ENCODE data around the gene PLCD1.

Gene PLCD1

DNA sequence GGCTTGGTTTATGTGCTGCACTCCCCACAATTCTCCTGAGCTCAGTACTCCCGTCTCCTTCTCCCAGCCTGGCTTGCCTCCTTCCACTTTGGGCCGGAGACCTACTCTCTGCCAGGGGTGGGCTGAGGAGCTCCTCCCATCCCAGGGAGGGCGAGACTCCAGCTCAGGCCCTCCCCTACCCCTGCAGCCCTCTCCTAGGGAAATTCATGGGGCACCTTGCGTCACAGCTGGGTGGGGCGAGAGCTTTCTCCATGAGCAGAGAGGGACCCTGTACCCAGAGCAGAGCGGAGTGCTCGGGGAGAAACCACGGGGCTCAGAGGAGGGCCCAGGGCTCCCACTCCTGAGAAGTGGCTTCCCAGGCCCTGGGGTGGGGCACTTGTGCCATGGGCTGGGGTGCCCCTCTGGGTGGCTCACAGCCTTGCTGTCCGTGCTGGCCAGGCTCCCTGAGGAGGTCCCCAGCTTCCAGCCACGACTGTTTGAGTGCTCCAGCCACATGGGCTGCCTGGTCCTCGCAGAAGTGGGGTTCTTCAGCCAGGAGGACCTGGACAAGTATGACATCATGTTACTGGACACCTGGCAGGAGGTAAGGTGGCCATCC lies 25.5 kb downstream of the PLCD1 start:
- no peaks in the 10 kb centered on the region for H3K9me3 Mint-ChIP-seq
- H3K27ac Mint-ChIP-seq: no peak overlapping the region
- H3K4me1 Mint-ChIP-seq: peaks cover 18% of the 10 kb centered on the region
- no peak for DNase-seq
- peaks cover 35% of the 10 kb centered on the region for H3K36me3 Mint-ChIP-seq
- H3K4me3 Mint-ChIP-seq: no peak overlapping the region
- no peaks in the 10 kb centered on the region for H3K27me3 Mint-ChIP-seq
- CTCF ChIA-PET: interaction anchor here (0.6 to 5.1 kb wide), 14 partner anchors 9 to 340 kb away, joined by 3 to 60 read pairs (median 4); partner anchors contain the start of gene DLEC1

DNA sequence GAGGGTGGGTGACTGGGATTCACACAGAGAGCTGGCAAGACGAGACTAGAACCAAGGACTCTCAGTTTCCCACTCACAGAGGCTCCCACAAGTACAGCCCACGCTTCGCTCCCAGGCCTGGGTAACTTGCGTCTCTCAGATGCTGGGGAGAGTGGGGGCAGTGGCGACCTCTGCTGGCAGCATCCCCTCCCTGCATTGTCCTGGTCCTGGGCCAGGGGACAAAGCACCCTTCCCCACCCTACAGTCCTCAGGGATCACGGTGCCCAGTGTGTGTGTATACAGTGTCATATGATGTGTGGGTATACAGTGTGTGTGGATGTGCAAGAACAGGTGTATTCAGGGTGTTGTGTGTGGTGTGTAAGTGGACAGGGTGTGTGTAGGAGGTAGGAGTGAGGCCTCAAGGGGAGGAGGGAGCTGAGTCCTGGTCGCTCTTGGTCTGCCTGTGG lies 26.0 kb downstream of the PLCD1 start:
- H3K4me1 Mint-ChIP-seq: peaks cover 22% of the 10 kb centered on the region
- no peak overlapping the region for H3K27ac Mint-ChIP-seq
- DNase-seq: peak; percentile 74
- peaks cover 35% of the 10 kb centered on the region for H3K36me3 Mint-ChIP-seq
- CTCF ChIA-PET: interaction anchor here (0.6 to 5.1 kb wide), 14 partner anchors 9 to 340 kb away, joined by 3 to 60 read pairs (median 4); partner anchors contain the start of gene DLEC1
- H3K4me3 Mint-ChIP-seq: no peak overlapping the region
- no peaks in the 10 kb centered on the region for H3K9me3 Mint-ChIP-seq
- no peaks in the 10 kb centered on the region for H3K27me3 Mint-ChIP-seq

- no peak overlapping the region for H3K4me3 Mint-ChIP-seq
- peaks cover 33% of the 10 kb centered on the region for H3K36me3 Mint-ChIP-seq
- no peak overlapping the region for H3K27ac Mint-ChIP-seq
Observed at GRCh38 chr3:38002940-38003339, 26.5 kb downstream of the PLCD1 start.

DNA sequence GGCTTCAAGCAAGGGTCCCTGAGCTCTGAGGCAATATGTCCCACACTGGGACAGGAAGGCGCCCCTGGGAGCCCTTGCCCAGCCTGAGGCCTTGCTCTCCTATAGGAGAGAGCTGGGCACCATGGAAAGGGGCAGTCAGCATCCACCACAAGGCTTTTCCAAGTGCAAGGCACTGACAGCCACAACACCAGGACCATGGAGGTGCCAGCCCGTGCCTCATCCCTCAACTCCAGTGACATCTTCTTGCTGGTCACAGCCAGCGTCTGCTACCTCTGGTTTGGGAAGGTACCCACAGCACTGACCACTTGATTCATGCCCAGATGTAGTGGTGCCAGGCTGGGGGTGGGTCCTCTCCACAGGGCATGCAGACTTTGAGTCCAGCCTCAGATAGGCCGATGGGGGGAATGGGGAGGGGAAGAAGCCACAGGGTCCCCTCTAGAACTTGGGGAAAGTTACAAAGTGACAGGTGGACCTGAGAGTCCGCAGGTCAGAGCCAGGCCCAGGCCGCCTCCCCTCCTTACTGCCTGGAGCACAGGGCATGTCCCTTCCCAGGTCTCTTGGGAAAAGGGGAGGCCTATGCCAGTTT lies 27.1 kb downstream of the PLCD1 start:
- no peaks in the 10 kb centered on the region for H3K27me3 Mint-ChIP-seq
- CTCF ChIA-PET: interaction anchor here (1.0 to 5.1 kb wide), 3 partner anchors 29 to 147 kb away, joined by 4 to 60 read pairs (median 4); no protein-coding TSS in a partner anchor

More at GRCh38 chr3:38002940-38003339, 26.5 kb downstream of the PLCD1 start:
- no peak for DNase-seq
- no peaks in the 10 kb centered on the region for H3K9me3 Mint-ChIP-seq
- CTCF ChIA-PET: interaction anchor here (0.7 to 5.1 kb wide), 6 partner anchors 10 to 148 kb away, joined by 3 to 60 read pairs (median 6); no protein-coding TSS in a partner anchor
- H3K4me1 Mint-ChIP-seq: peaks cover 27% of the 10 kb centered on the region
- no peaks in the 10 kb centered on the region for H3K27me3 Mint-ChIP-seq

DNA sequence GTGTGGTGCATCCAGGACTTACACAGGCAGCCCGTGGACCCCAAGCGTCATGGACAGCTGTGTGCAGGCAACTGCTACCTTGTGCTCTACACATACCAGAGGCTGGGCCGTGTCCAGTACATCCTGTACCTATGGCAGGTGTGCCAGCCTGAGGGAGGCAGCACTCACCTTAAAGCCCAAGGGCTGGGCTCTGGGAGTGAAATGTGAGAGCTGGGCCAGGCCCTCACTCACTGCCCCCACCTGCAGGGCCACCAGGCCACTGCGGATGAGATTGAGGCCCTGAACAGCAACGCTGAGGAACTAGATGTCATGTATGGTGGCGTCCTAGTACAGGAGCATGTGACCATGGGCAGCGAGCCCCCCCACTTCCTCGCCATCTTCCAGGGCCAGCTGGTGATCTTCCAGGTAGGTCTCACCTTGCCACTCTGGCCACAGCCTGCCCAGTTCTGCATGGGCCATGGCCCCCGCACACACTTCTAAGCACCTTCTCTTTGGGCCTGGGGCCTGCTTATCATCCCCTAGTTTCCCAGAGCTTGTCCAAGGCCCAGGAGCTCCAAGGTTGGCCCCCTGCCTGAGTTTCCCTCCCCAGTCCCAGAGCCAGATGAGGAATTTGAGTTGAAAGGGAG lies 27.9 kb downstream of the PLCD1 start:
- H3K27ac Mint-ChIP-seq: no peak overlapping the region
- peaks cover 36% of the 10 kb centered on the region for H3K4me1 Mint-ChIP-seq
- peak; percentile 29 for DNase-seq
- H3K36me3 Mint-ChIP-seq: peaks cover 34% of the 10 kb centered on the region
- no peaks in the 10 kb centered on the region for H3K9me3 Mint-ChIP-seq
- CTCF ChIA-PET: interaction anchor here (0.7 to 5.1 kb wide), 6 partner anchors 28 to 146 kb away, joined by 3 to 60 read pairs (median 4); partner anchors contain the start of gene DLEC1
- H3K4me3 Mint-ChIP-seq: no peak overlapping the region
- H3K27me3 Mint-ChIP-seq: no peaks in the 10 kb centered on the region

More for the DNA sequence above, 27.1 kb downstream of the PLCD1 start:
- DNase-seq: peak; percentile 18
- Mint-ChIP-seq H3K27ac (no peak overlapping the region), H3K9me3 (no peaks in the 10 kb centered on the region), H3K36me3 (peaks cover 29% of the 10 kb centered on the region), H3K4me1 (peaks cover 29% of the 10 kb centered on the region), H3K4me3 (no peak overlapping the region)

DNA sequence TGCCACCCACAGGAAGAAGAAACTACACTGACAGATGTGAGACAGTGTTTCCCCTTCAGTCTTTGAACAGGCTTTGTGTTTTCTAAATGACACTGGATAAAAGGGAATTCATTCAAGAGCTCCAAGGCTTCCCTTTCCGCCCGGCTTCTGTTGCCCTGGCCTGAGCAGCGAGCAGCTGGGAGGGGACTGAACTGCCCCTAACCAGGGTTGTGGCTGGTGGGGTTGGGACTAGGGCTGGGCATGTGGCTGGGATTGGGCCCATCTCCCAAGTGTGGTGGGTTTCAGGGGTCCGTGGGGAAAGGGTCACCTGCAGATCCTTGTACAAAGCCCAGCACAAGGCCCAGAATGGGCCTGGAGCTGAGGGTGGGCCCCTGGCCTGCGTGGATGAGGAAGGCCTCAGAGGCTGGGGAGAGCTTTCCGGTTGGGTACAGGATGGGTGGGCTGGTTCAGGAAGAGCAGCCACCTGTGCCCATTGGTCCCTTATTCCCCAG lies 28.4 kb downstream of the PLCD1 start:
- Mint-ChIP-seq H3K4me3 (no peak overlapping the region), H3K9me3 (no peaks in the 10 kb centered on the region), H3K4me1 (peaks cover 41% of the 10 kb centered on the region), H3K27ac (no peak overlapping the region), H3K36me3 (peaks cover 39% of the 10 kb centered on the region), H3K27me3 (no peaks in the 10 kb centered on the region)
- CTCF ChIA-PET: interaction anchor here (0.7 to 5.1 kb wide), 6 partner anchors 27 to 145 kb away, joined by 3 to 60 read pairs (median 4); partner anchors contain the start of gene DLEC1
- peak; percentile 16 for DNase-seq

DNA sequence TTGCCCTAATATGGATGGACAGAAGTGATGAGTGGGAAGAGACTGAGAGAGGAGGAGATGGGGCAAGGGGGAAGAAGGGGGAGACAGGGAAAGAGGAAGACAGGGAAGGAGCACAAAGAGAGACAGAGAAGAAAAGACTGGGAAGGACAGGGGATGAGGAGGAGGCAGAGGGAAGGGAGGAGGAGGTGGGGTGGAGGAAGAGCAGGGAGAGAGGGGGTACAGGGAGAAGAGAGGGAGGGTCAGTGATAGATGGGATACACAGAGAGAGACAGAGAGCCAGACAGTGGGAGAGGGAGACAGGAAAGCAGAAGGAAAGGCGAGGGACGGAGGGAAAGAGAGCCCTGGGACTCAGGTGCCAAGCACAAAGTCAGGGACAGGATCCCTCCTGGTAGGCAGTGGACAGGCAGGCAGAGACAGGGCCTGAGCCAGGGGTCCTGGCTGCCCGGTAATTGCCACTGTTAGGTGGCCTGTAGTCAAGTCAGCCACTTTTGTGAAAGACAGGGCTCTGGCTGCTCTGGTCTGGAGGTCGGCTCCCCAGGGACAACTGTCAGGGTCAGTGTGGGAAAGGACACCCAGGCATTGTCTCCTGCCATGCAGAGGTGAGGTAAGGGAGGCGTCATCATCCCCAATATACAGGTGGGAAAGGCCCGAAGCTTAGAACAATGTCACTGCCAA lies 29.1 kb downstream of the PLCD1 start:
- CTCF ChIA-PET: interaction anchor here (0.7 to 5.1 kb wide), 4 partner anchors 27 to 118 kb away, joined by 3 to 60 read pairs (median 3); partner anchors contain the start of gene DLEC1
- Mint-ChIP-seq H3K9me3 (no peaks in the 10 kb centered on the region), H3K4me1 (peaks cover 48% of the 10 kb centered on the region), H3K27me3 (no peaks in the 10 kb centered on the region), H3K36me3 (peaks cover 43% of the 10 kb centered on the region), H3K27ac (no peak overlapping the region), H3K4me3 (no peak overlapping the region)
- DNase-seq: no peak

DNA sequence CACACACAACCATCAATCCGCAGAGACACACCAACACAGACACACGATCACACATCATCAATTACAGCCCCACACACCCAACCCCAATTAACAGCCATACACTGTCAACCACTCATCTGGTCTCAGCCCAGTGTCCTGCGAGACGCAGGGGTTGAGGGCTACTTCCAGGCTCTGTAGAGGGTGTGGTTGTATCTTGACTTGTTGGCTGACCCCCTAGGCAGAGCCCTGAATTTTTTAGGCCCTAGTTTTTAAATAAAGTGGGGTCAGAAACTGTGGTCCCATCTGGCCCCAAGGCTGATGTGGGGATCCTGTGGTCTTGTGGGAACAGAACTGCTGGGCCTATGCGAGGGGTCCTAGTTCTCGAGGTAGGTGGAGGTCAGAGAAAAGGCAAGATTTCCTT lies 29.6 kb downstream of the PLCD1 start:
- no peaks in the 10 kb centered on the region for H3K9me3 Mint-ChIP-seq
- H3K27me3 Mint-ChIP-seq: no peaks in the 10 kb centered on the region
- peak; percentile 21 for DNase-seq
- H3K27ac Mint-ChIP-seq: peak overlapping the region; percentile 8
- CTCF ChIA-PET: no interaction called here
- H3K36me3 Mint-ChIP-seq: peaks cover 42% of the 10 kb centered on the region
- peaks cover 52% of the 10 kb centered on the region for H3K4me1 Mint-ChIP-seq
- H3K4me3 Mint-ChIP-seq: no peak overlapping the region

GRCh38 chr3:37997791-37998370 lies 31.6 kb downstream of the PLCD1 start:
- CTCF ChIA-PET: interaction anchor here (0.9 to 1.8 kb wide), 4 partner anchors 7 to 139 kb away, joined by 3 to 10 read pairs (median 4); partner anchors contain the start of gene ACAA1
- peaks cover 61% of the 10 kb centered on the region for H3K4me1 Mint-ChIP-seq
- H3K27me3 Mint-ChIP-seq: no peaks in the 10 kb centered on the region
- H3K4me3 Mint-ChIP-seq: no peak overlapping the region
- DNase-seq: peak; percentile 20
- H3K36me3 Mint-ChIP-seq: peaks cover 34% of the 10 kb centered on the region
- H3K9me3 Mint-ChIP-seq: no peaks in the 10 kb centered on the region
- H3K27ac Mint-ChIP-seq: peak overlapping the region; percentile 93

DNA sequence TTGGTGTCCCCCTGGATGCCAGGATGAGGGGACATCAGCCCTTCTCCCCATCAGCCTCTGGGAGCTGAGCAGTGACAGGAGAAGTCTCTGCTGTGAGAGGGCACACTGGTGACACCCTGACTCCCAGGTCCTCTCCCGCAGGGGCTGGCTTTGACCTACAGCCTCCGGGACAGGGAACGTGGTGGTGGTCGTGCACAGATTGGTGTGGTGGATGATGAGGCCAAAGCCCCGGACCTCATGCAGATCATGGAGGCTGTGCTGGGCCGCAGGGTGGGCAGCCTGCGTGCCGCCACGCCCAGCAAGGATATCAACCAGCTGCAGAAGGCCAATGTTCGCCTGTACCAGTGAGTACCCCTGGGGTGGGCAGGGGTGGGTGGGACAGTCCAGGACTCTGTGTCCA lies 32.1 kb downstream of the PLCD1 start:
- Mint-ChIP-seq H3K36me3 (peaks cover 34% of the 10 kb centered on the region), H3K27ac (no peak overlapping the region), H3K4me1 (peaks cover 63% of the 10 kb centered on the region), H3K4me3 (no peak overlapping the region), H3K9me3 (no peaks in the 10 kb centered on the region), H3K27me3 (no peaks in the 10 kb centered on the region)
- DNase-seq: peak; percentile 19
- CTCF ChIA-PET: interaction anchor here (0.6 to 1.8 kb wide), 17 partner anchors 8 to 140 kb away, joined by 3 to 10 read pairs (median 4); partner anchors contain the start of gene ACAA1

- H3K4me1 Mint-ChIP-seq: peaks cover 63% of the 10 kb centered on the region
- H3K9me3 Mint-ChIP-seq: no peaks in the 10 kb centered on the region
- H3K27ac Mint-ChIP-seq: peak overlapping the region; percentile 88
- peak; percentile 90 for DNase-seq
- peaks cover 34% of the 10 kb centered on the region for H3K36me3 Mint-ChIP-seq
- H3K27me3 Mint-ChIP-seq: peaks cover 2% of the 10 kb centered on the region
- CTCF ChIA-PET: interaction anchor here (0.6 to 1.8 kb wide), 17 partner anchors 8 to 140 kb away, joined by 3 to 10 read pairs (median 4); partner anchors contain the start of gene ACAA1
- H3K4me3 Mint-ChIP-seq: no peak overlapping the region
Observed at GRCh38 chr3:37996785-37997301, 32.6 kb downstream of the PLCD1 start.

- Mint-ChIP-seq H3K4me3 (peak overlapping the region; percentile 92), H3K4me1 (peaks cover 63% of the 10 kb centered on the region), H3K27ac (peak overlapping the region; percentile 94), H3K36me3 (peaks cover 32% of the 10 kb centered on the region), H3K27me3 (peaks cover 11% of the 10 kb centered on the region), H3K9me3 (no peaks in the 10 kb centered on the region)
- CTCF ChIA-PET: interaction anchor here (1.0 to 1.8 kb wide), 13 partner anchors 8 to 137 kb away, joined by 3 to 10 read pairs (median 4); no protein-coding TSS in a partner anchor
- DNase-seq: peak; percentile 62
Observed at GRCh38 chr3:37995652-37996641, 33.5 kb downstream of the PLCD1 start.

All from activated naive CD4-positive, alpha-beta T cell treated with anti-CD3 and anti-CD28 coated beads, Interleukin-2, amount 10 ng/mL, durations not matched to agents 7 days and 5 days (primary cell).